OCI-LY1 (cell line): Measurements from ENCODE around the gene TMEM212.

Experiments
- H2AFZ ChIP-seq: fragments of 200-600 bp; sonication (generic), shearing (Covaris generic); 2 replicates; pipeline ENCODE4 v1.6.0; 2014; ENCODE audit warnings: antibody characterized with exemption, mild to moderate bottlenecking, low read length
- H3F3A ChIP-seq: fragments of 200-600 bp; sonication (generic), shearing (Covaris generic); 2 replicates; pipeline ENCODE4 v1.6.0; 2014; ENCODE audit warnings: mild to moderate bottlenecking, antibody characterized with exemption, low read length, moderate library complexity; ENCODE audit not compliant: insufficient read depth
- H3K27ac ChIP-seq: fragments of 200-600 bp; sonication (generic); 2 replicates; pipeline ENCODE4 v1.5.1; 2014; ENCODE audit warnings: low read length, mixed run types, mild to moderate bottlenecking, low read depth; ENCODE audit not compliant: poor library complexity, severe bottlenecking
- H3K27me3 ChIP-seq: fragments of 200-600 bp; sonication (generic); 2 replicates; pipeline ENCODE4 v1.6.0; 2014; ENCODE audit warnings: antibody characterized with exemption, mild to moderate bottlenecking, low read length, moderate library complexity; ENCODE audit not compliant: insufficient read depth
- H3K36me3 ChIP-seq: fragments of 200-600 bp; sonication (generic); 2 replicates; pipeline ENCODE4 v1.6.1; 2014; ENCODE audit warnings: mild to moderate bottlenecking, antibody characterized with exemption, low read length, moderate library complexity, mixed read lengths; ENCODE audit not compliant: insufficient read depth
- H3K4me1 ChIP-seq: fragments of 200-600 bp; sonication (generic); 2 replicates; pipeline ENCODE4 v1.5.1; 2014; ENCODE audit warnings: mild to moderate bottlenecking, low read length, moderate library complexity; ENCODE audit not compliant: insufficient read depth, severe bottlenecking
- H3K4me2 ChIP-seq: fragments of 200-600 bp; sonication (generic), shearing (Covaris generic); 2 replicates; pipeline ENCODE4 v1.6.1; 2014; ENCODE audit warnings: low read length
- H3K4me3 ChIP-seq: fragments of 200-600 bp; sonication (generic); 2 replicates; pipeline ENCODE4 v1.5.1; 2014; ENCODE audit warnings: low read length, low read depth, mild to moderate bottlenecking, mixed read lengths; ENCODE audit not compliant: poor library complexity, severe bottlenecking
- H3K79me2 ChIP-seq: fragments of 200-600 bp; shearing (Covaris generic); 2 replicates; pipeline ENCODE4 v1.6.1; 2016; ENCODE audit warnings: mixed run types, low read length, mixed read lengths; ENCODE audit not compliant: insufficient read depth
- H3K9ac ChIP-seq: fragments of 200-600 bp; sonication (generic), shearing (Covaris generic); 2 replicates; pipeline ENCODE4 v1.6.1; 2014; ENCODE audit warnings: mild to moderate bottlenecking, low read length, mixed read lengths
- H3K9me2 ChIP-seq: fragments of 200-600 bp; sonication (generic), shearing (Covaris generic); 2 replicates; pipeline ENCODE4 v1.6.1; 2014; ENCODE audit warnings: low read depth, mild to moderate bottlenecking, low read length, mixed read lengths
- H3K9me3 ChIP-seq: fragments of 200-600 bp; shearing (Covaris generic); 2 replicates; pipeline ENCODE4 v1.6.1; 2014; ENCODE audit warnings: low read length, mixed read lengths
- H4K20me1 ChIP-seq: fragments of 200-600 bp; sonication (generic), shearing (Covaris generic); 2 replicates; pipeline ENCODE4 v1.6.0; 2016; ENCODE audit warnings: mild to moderate bottlenecking, low read length; ENCODE audit not compliant: insufficient read depth
- CTCF ChIP-seq: fragments of 200-600 bp; sonication (generic), shearing (Covaris generic); IDR thresholded peaks from 2 replicates; pipeline ENCODE4 v1.5.1; 2017; ENCODE audit warnings: mild to moderate bottlenecking, antibody characterized with exemption, low read length, moderate library complexity, mixed read lengths
- EZH2 ChIP-seq: fragments of 200-600 bp; sonication (generic), shearing (Covaris generic); IDR thresholded peaks from 2 replicates; pipeline ENCODE4 v1.8.0; 2017; ENCODE audit warnings: borderline replicate concordance, mixed run types, mild to moderate bottlenecking, antibody characterized with exemption, low read length, moderate library complexity, mixed read lengths

The TMEM212 gene

GRCh38 chr3:171860830-171861535 lies 17.8 kb downstream of the TMEM212 start:
- no peaks in the 10 kb centered on the region for H3K36me3 ChIP-seq
- H3K4me2 ChIP-seq = no peak overlapping the region
- H3K4me3 ChIP-seq = no peak overlapping the region
- H3K9ac ChIP-seq = no peak overlapping the region
- no peak overlapping the region for H3K27ac ChIP-seq
- H3K9me3 ChIP-seq = no peaks in the 10 kb centered on the region
- no peak for TF ChIP-seq CTCF
- TF ChIP-seq EZH2 = no peak
- no peaks in the 10 kb centered on the region for H3F3A ChIP-seq
- no peak overlapping the region for H2AFZ ChIP-seq
- H4K20me1 ChIP-seq = no peaks in the 10 kb centered on the region
- H3K9me2 ChIP-seq = no peaks in the 10 kb centered on the region
- H3K79me2 ChIP-seq = no peaks in the 10 kb centered on the region
- H3K27me3 ChIP-seq = no peaks in the 10 kb centered on the region
- no peaks in the 10 kb centered on the region for H3K4me1 ChIP-seq

- H3K79me2 ChIP-seq = no peaks in the 10 kb centered on the region
- TF ChIP-seq EZH2 = no peak
- no peak for TF ChIP-seq CTCF
Observed at GRCh38 chr3:171862392-171862791, 19.2 kb downstream of the TMEM212 start.

DNA sequence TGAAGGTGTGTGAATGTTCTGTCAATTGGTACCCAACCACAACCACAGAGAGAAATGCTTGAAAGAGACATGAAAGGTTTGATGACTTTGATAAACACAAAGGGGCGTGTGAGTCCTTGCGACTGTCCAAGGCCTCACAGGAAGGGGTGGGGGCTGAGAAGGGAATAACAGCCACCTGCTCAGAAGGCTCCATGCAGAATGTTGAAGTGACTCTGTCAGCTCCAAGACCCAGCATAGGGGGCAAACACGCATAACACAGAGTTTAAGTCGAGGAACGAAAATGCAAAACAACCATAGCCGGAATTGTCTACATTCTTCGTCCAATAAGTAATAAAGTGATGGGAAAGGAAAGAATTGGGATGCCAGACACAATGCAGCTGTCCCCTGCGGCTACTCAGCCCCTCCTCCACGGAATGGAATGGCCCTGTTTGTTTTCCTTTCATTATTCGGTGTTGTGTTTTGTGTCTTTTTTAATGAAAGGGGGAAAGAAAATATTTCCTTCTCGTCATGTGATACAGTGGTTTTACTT lies 19.9 kb downstream of the TMEM212 start:
- no peak overlapping the region for H2AFZ ChIP-seq
- no peak overlapping the region for H3K27ac ChIP-seq

More at GRCh38 chr3:171862392-171862791, 19.2 kb downstream of the TMEM212 start:
- Histone ChIP-seq H3K27ac (no peak overlapping the region), H2AFZ (no peak overlapping the region), H3K9me3 (no peaks in the 10 kb centered on the region), H3K4me1 (no peaks in the 10 kb centered on the region), H4K20me1 (no peaks in the 10 kb centered on the region), H3K9me2 (no peaks in the 10 kb centered on the region), H3F3A (no peaks in the 10 kb centered on the region), H3K27me3 (no peaks in the 10 kb centered on the region), H3K4me3 (no peak overlapping the region), H3K36me3 (no peaks in the 10 kb centered on the region), H3K9ac (no peak overlapping the region), H3K4me2 (no peak overlapping the region)

More for the DNA sequence above, 19.9 kb downstream of the TMEM212 start:
- H4K20me1 ChIP-seq = no peaks in the 10 kb centered on the region
- H3K27me3 ChIP-seq = no peaks in the 10 kb centered on the region
- H3K79me2 ChIP-seq = no peaks in the 10 kb centered on the region
- no peak overlapping the region for H3K9ac ChIP-seq
- H3K9me2 ChIP-seq = no peaks in the 10 kb centered on the region
- no peak overlapping the region for H3K4me2 ChIP-seq
- H3K9me3 ChIP-seq = no peaks in the 10 kb centered on the region
- no peak for TF ChIP-seq EZH2
- TF ChIP-seq CTCF = no peak
- no peaks in the 10 kb centered on the region for H3K4me1 ChIP-seq
- H3K4me3 ChIP-seq = no peak overlapping the region
- no peaks in the 10 kb centered on the region for H3F3A ChIP-seq
- H3K36me3 ChIP-seq = no peaks in the 10 kb centered on the region
